Measurements from ENCODE around the gene COQ8A.

- TF ChIP-seq CTCF (conservative IDR thresholded peaks at IDR 0.05; ENCODE audit: low read length) (no peak), EZH2phosphoT487 (IDR thresholded peaks at IDR 0.05; ENCODE audit: borderline replicate concordance) (no peak)
These were observed 31.7 kb upstream of the COQ8A start for GRCh38 chr1:226908419-226908818.
